T-helper 9 cell (primary cell): ENCODE data around the gene CCDC3.
"Not testable (repeated sequence)": the region's sequence is repeated elsewhere in the genome, so short reads cannot be mapped to it uniquely, and the experiment has no call there.

Experiments
- DNase-seq: peaks from one replicate; pipeline ENCODE4 v3.0.0-alpha.2; 2020

Gene CCDC3

DNA sequence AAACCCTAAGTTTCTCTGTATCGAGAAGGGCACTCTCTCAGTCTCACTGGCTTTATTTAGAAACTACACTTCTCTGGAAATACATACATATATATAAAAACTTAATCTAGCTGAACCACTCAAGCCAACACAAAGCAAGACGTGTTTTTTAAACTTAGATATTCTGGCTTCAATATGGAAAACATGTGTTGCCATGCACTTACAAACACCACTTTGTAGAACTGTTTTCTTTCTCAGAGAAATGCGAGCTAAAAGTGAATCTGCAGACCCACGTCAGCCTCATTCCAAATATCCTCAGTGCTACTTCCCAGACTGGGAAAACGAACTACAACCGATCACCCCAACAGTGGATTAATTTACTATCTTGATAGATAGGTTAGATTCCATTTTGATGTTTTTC is 1.7 kb downstream of the CCDC3 start:
- no peak for DNase-seq

- no peak for DNase-seq
These were observed 6.1 kb downstream of the CCDC3 start for GRCh38 chr10:12995425-12995861.

DNA sequence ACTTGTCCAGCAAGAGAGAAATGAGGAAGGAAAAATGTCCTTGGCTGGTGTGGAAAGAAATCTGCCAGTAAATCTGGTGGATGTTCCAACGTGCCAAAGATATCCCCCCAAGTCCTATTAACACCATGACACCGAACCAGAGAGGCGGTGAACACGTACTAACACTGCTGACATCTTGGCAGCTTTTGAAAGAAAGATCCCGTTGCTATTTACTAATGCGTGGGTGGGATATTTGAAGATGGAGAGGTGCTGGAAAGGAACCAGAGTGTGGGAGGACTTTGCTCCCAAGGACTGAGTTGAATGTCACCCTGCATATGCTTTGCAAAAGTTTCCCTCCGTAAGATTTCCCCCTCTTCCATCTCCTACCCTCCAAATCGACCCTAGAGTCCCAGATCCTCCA is 7.9 kb downstream of the CCDC3 start:
- DNase-seq, result no peak

GRCh38 chr10:12985347-12985746 is 16.2 kb downstream of the CCDC3 start:
- DNase-seq, result no peak

DNA sequence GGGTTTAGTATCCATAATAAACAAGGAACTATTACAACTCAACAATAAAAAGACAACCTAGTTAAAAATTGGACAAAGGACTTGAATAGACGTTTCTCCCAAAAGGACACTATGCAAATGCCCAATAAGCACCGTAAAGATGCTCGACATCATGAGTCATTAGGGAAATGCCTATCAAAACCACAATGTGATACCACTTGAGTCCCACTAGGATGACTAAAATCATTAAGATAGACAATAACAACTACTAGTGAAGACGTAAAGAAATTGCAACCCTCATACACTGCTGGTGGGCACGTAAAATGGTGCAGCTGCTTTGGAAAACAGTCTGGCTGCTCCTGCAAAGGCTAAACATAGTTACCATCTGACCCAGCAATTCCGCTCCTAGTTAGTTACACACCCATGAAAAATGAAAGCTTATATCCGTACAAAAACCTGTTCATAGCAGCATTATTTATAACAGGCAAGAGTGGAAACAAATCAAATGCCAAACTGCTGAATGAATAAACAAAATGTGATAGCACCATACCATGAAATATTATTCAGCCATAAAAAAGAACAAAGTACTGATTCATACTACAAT is 17.3 kb downstream of the CCDC3 start:
- DNase-seq, result no peak

- DNase-seq, result not testable (repeated sequence)
These were observed 17.9 kb downstream of the CCDC3 start for GRCh38 chr10:12983568-12983967.

DNA sequence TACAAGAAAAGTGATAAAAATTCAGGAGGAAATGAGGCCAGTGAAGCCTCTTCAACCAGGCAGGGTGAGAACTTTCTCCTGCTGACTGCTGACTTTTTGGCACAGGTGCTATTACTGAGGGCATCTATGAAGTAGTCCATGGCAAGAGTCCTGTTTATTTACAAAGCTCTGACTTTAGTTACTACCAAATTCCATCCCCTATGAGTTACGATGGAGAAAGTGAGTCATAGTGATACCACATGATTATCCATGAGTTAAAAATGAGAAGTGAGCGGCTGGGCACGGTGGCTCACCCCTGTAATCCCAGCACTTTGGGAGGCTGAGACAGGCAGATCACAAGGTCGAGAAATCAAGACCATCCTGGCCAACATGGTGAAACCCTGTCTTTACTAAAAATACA is 19.9 kb downstream of the CCDC3 start:
- DNase-seq, result no peak

- DNase-seq, result no peak
These were observed 20.7 kb downstream of the CCDC3 start for GRCh38 chr10:12980713-12981306.

- DNase-seq, result no peak
These were observed 21.3 kb downstream of the CCDC3 start for GRCh38 chr10:12980102-12980661.

- DNase-seq, result no peak
These were observed 22.6 kb downstream of the CCDC3 start for GRCh38 chr10:12978891-12979290.

DNA sequence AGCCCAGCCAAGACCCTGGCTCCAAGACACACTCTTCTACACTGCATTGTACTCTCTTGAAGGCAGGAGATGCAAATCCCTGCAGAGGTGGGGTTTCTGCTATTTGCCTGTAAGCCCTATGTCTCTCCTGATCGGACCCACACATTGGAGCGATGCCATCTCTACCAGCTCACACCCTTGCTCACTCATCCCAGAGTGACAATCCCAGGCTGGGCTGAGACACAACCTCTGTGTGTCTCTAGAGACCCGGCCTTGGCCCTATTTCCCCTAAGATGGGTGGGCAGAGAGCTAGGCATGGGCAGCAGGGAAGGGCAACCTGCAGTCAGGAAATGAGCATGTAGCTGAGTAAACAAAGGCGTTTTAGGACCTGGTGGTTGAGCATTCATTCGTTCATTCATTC is 25.6 kb downstream of the CCDC3 start:
- no peak for DNase-seq

- DNase-seq, result no peak
These were observed 26.2 kb downstream of the CCDC3 start for GRCh38 chr10:12975266-12975665.

- DNase-seq, result no peak
These were observed 26.9 kb downstream of the CCDC3 start for GRCh38 chr10:12974491-12975199.

GRCh38 chr10:12974078-12974477 is 27.4 kb downstream of the CCDC3 start:
- DNase-seq, result no peak

DNA sequence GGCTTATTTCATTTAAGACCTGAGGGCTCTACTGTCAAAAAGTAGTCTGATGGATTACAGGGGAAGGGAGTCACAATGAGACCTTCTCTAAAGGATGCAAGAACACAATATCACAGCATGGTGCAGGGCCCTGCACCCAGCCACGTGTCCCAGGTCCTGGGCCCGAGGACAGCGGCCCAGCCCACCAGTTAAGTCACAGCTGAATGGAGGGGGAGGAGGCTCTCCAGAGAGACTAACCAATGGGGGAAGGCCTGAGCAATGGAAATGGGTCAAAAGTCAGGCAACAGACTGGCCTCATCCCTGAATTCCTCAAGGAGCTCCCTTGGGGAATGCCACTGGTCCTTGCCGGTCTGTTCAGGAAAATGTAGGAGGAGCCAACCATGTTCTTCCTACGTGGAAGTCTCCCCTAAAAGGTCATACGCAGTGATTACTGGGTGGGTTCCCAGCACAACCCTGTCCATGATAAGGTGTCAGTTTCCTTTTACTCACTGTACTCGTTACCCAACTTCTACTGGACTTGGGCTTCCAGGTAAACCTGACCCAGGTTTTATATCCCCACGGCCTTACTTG is 28.3 kb downstream of the CCDC3 start:
- DNase-seq, result no peak

GRCh38 chr10:12972146-12972545 is 29.4 kb downstream of the CCDC3 start:
- no peak for DNase-seq

- DNase-seq, result no peak
These were observed 30.3 kb downstream of the CCDC3 start for GRCh38 chr10:12971001-12971788.

GRCh38 chr10:12969951-12970350 is 31.6 kb downstream of the CCDC3 start:
- no peak for DNase-seq

DNA sequence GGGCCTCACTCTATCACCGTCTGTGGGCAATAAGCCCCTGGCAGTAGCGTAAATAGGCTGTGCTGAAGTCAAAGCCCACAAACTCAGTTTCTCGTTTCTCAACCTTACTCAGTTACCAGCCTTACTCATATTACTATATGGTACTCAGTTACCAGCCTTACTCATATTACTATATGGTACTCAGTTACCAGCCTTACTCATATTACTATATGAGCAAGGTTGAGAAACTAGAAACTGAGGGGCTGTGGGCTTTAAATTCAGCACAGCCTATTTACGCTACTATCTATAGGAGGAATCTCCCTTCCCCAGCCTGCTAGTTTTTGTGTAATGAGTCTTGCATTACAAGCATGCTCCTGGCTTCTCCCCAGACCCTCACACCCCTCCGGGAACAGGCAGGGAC is 35.4 kb downstream of the CCDC3 start:
- DNase-seq, result no peak

DNA sequence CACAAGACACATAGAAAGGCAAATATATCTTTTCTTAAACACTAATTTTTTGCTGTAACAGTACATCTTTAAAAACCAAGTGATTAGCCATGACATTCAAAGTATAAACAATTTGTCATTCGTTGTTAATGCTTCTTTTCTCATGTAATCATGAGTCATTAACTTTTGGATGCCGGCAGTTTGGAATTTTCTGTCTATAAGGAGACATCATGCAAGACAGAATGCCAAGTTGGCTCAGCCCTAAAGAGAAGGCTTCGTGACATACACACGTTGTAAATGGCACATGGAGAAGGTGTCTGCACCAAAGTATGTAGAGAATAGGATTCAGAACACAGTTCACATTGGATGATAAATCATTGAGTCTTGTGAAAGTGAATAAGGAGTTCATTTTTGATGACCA is 35.9 kb downstream of the CCDC3 start:
- no peak for DNase-seq

DNA sequence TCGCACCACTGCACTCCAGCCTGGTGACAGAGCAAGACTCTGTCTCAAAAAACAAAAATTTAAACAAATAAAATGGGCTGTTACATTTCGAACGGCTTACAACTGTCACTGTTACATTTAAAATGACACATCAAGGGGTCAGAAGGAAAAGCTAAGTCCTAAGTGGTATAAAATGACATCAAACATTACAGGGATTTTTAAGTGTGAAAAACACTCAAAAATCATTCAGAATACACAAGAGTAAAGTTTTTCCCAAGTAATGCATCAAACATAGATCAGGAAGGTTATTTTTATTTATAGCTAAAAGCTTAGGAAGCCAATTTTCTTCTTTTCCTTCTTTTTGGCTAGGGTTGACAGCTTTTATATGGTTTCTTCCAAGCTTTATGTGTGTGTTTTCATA is 39.0 kb downstream of the CCDC3 start:
- DNase-seq, result no peak

DNA sequence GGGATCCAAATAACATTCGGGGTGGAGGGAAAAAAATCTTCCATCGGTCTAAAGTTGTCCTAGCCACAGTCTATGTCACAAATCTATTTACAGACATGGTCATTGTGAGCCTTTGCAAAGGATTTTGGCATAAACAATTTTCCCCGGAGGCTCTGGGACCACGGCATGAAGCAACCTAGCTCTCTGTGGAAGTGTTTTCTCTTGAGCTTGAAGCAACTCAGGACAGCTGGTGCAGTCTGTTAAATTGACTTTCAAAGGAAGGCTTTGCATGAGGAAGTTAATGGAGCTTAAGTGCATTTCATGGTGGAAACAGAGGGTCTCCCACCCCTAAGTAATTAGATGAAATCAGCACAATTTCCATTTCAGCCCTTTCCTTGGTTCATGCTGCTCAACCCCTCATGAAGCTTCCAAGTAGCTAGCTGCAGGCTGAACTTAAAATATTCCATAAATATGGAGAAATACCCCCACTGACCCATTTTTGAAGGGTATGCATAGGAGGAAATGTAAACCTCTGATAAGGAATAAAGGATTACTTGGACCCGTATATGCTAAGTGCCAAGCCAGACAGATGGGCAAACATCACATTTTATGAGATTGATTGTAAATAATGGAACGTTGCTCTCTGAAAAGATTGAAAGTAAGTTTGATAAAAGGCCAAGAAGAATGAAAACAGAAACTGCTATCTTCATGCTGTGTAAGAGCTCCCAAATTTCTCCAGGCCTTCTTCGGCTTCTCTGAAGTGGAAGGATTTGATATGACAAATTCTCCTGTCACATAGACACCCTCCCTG is 39.9 kb downstream of the CCDC3 start:
- no peak for DNase-seq
